H9 (cell line): ENCODE results near the gene MRPL20. TPM values are rescaled to one million over a fixed set of nuclear protein-coding genes. Genes with fewer than 3 reads are reported as not detected.

ENCODE experiments used
- DNase-seq: peaks from one replicate; pipeline ENCODE4 v3.0.0-alpha.2; 2017
- H2AFZ ChIP-seq: one replicate; pipeline ENCODE4 v1.6.1; 2013; ENCODE audit warnings: mild to moderate bottlenecking, low read length, control low read depth, moderate library complexity
- H2AK5ac ChIP-seq: 2 replicates; pipeline ENCODE4 v1.6.1; 2013; ENCODE audit warnings: low read length, control low read depth, mixed read lengths; ENCODE audit not compliant: insufficient read length
- H2BK120ac ChIP-seq: one replicate; pipeline ENCODE4 v1.6.1; 2013; ENCODE audit warnings: low read depth, mild to moderate bottlenecking, low read length, control low read depth, inconsistent platforms; ENCODE audit not compliant: poor library complexity, severe bottlenecking
- H2BK12ac ChIP-seq: 2 replicates; pipeline ENCODE4 v1.6.1; 2013; ENCODE audit warnings: low read length, control low read depth, mixed read lengths, low read depth; ENCODE audit not compliant: insufficient read length
- H2BK15ac ChIP-seq: 2 replicates; pipeline ENCODE4 v1.6.1; 2013; ENCODE audit warnings: low read depth, low read length, control low read depth
- H2BK20ac ChIP-seq: one replicate; pipeline ENCODE4 v1.6.1; 2013; ENCODE audit warnings: low read depth, mild to moderate bottlenecking, low read length, control low read depth, inconsistent platforms; ENCODE audit not compliant: poor library complexity, severe bottlenecking
- H2BK5ac ChIP-seq: 2 replicates; pipeline ENCODE4 v1.6.1; 2013; ENCODE audit warnings: low read length, control low read depth, mixed read lengths; ENCODE audit not compliant: insufficient read length
- H3K14ac ChIP-seq: 2 replicates; pipeline ENCODE4 v1.6.1; 2013; ENCODE audit warnings: low read length, control low read depth; ENCODE audit not compliant: insufficient read depth
- H3K18ac ChIP-seq: 2 replicates; pipeline ENCODE4 v1.6.1; 2013; ENCODE audit warnings: low read depth, mild to moderate bottlenecking, mixed read lengths, low read length, control low read depth; ENCODE audit not compliant: insufficient read length
- H3K23ac ChIP-seq: 2 replicates; pipeline ENCODE4 v1.6.1; 2013; ENCODE audit warnings: low read length, control low read depth, mixed read lengths, low read depth; ENCODE audit not compliant: insufficient read length
- H3K23me2 ChIP-seq: 2 replicates; pipeline ENCODE4 v1.6.1; 2013; ENCODE audit warnings: low read depth, mild to moderate bottlenecking, mixed read lengths, low read length, control low read depth; ENCODE audit not compliant: insufficient read length, poor library complexity, severe bottlenecking
- H3K27ac ChIP-seq: 2 replicates; pipeline ENCODE4 v1.5.1; 2013; ENCODE audit warnings: low read length, control low read depth, mixed read lengths, low read depth; ENCODE audit not compliant: insufficient read length
- H3K27me3 ChIP-seq: 2 replicates; pipeline ENCODE4 v1.6.1; 2013; ENCODE audit warnings: low read length, control low read depth, inconsistent platforms; ENCODE audit not compliant: insufficient read depth
- H3K4ac ChIP-seq: 2 replicates; pipeline ENCODE4 v1.6.1; 2013; ENCODE audit warnings: low read depth, mild to moderate bottlenecking, control low read depth, inconsistent platforms, low read length, moderate library complexity
- H3K4me1 ChIP-seq: 2 replicates; pipeline ENCODE4 v1.6.1; 2013; ENCODE audit warnings: low read length, control low read depth, inconsistent platforms; ENCODE audit not compliant: insufficient read depth
- H3K4me2 ChIP-seq: 2 replicates; pipeline ENCODE4 v1.6.1; 2013; ENCODE audit warnings: low read length, control low read depth, mixed read lengths; ENCODE audit not compliant: insufficient read length, insufficient read depth
- H3K56ac ChIP-seq: 2 replicates; pipeline ENCODE4 v1.6.1; 2013; ENCODE audit warnings: low read depth, mild to moderate bottlenecking, mixed read lengths, low read length, control low read depth; ENCODE audit not compliant: insufficient read length
- H3K79me1 ChIP-seq: 2 replicates; pipeline ENCODE4 v1.6.1; 2013; ENCODE audit warnings: low read depth, mild to moderate bottlenecking, moderate library complexity, low read length, control low read depth, inconsistent platforms; ENCODE audit not compliant: insufficient read depth, poor library complexity, severe bottlenecking
- H3K79me2 ChIP-seq: 2 replicates; pipeline ENCODE4 v1.6.1; 2013; ENCODE audit warnings: low read length, control low read depth, inconsistent platforms; ENCODE audit not compliant: insufficient read depth
- H3K9ac ChIP-seq: 2 replicates; pipeline ENCODE4 v1.6.1; 2013; ENCODE audit warnings: low read length, control low read depth, mixed read lengths; ENCODE audit not compliant: insufficient read length; ENCODE audit errors: extremely low read depth
- H3K9me3 ChIP-seq: one replicate; pipeline ENCODE4 v1.6.1; 2013; ENCODE audit warnings: low read depth, low read length, inconsistent platforms; ENCODE audit not compliant: control insufficient read depth
- H3T11ph ChIP-seq: one replicate; pipeline ENCODE4 v1.6.1; 2013; ENCODE audit warnings: mild to moderate bottlenecking, low read length, control low read depth, inconsistent platforms
- H4K20me1 ChIP-seq: one replicate; pipeline ENCODE4 v1.6.1; 2013; ENCODE audit not compliant: control insufficient read depth, insufficient read length, insufficient read depth
- H4K5ac ChIP-seq: 2 replicates; pipeline ENCODE4 v1.6.1; 2013; ENCODE audit warnings: low read depth, mild to moderate bottlenecking, mixed read lengths, low read length, control low read depth; ENCODE audit not compliant: insufficient read length
- H4K8ac ChIP-seq: replicated peaks from 2 replicates; pipeline ENCODE4 v1.6.1; 2013; ENCODE audit warnings: low read length, control low read depth, mixed read lengths, low read depth; ENCODE audit not compliant: insufficient read length
- H4K91ac ChIP-seq: 2 replicates; pipeline ENCODE4 v1.6.1; 2013; ENCODE audit warnings: low read depth, mild to moderate bottlenecking, moderate library complexity, mixed read lengths, low read length, control low read depth; ENCODE audit not compliant: insufficient read length
- H3K27ac Mint-ChIP-seq, 3 experiments: 2 replicates in 2 of 3; 3 replicates in 1 of 3; pipeline ENCODE4 v1.8.0; 2020 to 2021; ENCODE audit warnings: mixed read lengths in 3 of 3, mild to moderate bottlenecking in 1 of 3, moderate library complexity in 1 of 3
- H3K27me3 Mint-ChIP-seq: 2 replicates; pipeline ENCODE4 v1.8.0; 2021; ENCODE audit warnings: low read depth, mild to moderate bottlenecking, moderate library complexity, mixed read lengths
- H3K36me3 Mint-ChIP-seq, 3 experiments: 2 replicates in 2 of 3; 3 replicates in 1 of 3; pipeline ENCODE4 v1.8.0; 2020 to 2021; ENCODE audit warnings: low read depth in 3 of 3, mixed read lengths in 3 of 3; ENCODE audit not compliant: insufficient read depth in 1 of 3
- H3K4me1 Mint-ChIP-seq, 2 experiments: 2 replicates each; pipeline ENCODE4 v1.8.0; 2020; ENCODE audit warnings: mixed read lengths in 2 of 2
- H3K4me3 Mint-ChIP-seq, 2 experiments: 2 replicates in 1 of 2; 3 replicates in 1 of 2; pipeline ENCODE4 v1.8.0; 2020 to 2021; ENCODE audit warnings: mild to moderate bottlenecking in 2 of 2, mixed read lengths in 2 of 2, moderate library complexity in 1 of 2
- H3K9me3 Mint-ChIP-seq, 2 experiments: 2 replicates in 1 of 2; 3 replicates in 1 of 2; pipeline ENCODE4 v1.8.0; 2020; ENCODE audit warnings: mild to moderate bottlenecking in 2 of 2, mixed read lengths in 2 of 2, moderate library complexity in 1 of 2
- CTCF ChIP-seq: fragments of 200-600 bp; sonication (generic); conservative IDR thresholded peaks from 3 replicates; pipeline ENCODE4 v1.8.0; 2021; ENCODE audit warnings: antibody characterized with exemption, mild to moderate bottlenecking
- WGBS: extraction: QIAGEN DNeasy Blood & Tissue Kit; methylation state at CpG from one replicate; pipeline ENCODE4 v1.1.7; 2013; ENCODE audit warnings: missing lambda C conversion rate, low lambda C conversion rate, mixed read lengths; ENCODE audit not compliant: insufficient read length; ENCODE audit errors: extremely low coverage; 5-methylcytosine and 5-hydroxymethylcytosine counted together
- total RNA-seq: library from RNA; stranded (reverse); gene quantifications from 2 replicates; pipeline ENCODE4 v1.2.1, GENCODE V29; 2021

Gene MRPL20
- total RNA-seq, 1 experiment from 2014 or later: 162 TPM

DNA sequence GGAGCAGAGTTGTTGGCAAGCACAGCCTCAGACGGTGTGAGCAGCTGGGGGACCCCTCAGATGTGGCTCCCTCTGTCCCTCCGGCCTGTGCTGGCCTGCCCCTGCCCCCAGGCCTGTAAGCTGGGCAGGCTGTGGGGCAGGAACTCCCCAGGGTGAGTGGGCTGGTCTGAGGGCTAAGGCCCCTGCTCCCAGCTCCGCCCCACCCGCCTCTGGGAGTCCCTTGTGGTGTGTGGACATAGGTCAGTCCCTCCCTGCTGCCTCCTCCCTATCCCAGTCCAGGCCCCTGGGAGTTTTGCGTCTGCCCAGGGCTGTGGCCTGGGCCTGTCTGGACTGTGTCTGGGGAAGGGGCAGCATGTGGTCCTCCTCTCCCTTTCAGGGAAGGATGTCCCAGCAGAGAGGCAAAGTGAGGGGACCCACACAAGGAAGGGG lies 24.8 kb upstream of the MRPL20 start:
- Histone ChIP-seq H4K20me1 (no peaks in the 10 kb centered on the region), H2BK120ac (no peak overlapping the region), H4K8ac (no peak overlapping the region), H3K27me3 (no peaks in the 10 kb centered on the region), H2BK12ac (no peak overlapping the region), H3K79me2 (peaks cover 2% of the 10 kb centered on the region; the same call in 1 of the 2 replicates), H3K27ac (no peak overlapping the region), H3K9me3 (no peaks in the 10 kb centered on the region), H3K79me1 (no peaks in the 10 kb centered on the region), H3K18ac (peak overlapping the region; percentile 17), H4K5ac (no peak overlapping the region), H3K9ac (no peak overlapping the region), H3K4ac (no peak overlapping the region), H4K91ac (no peak overlapping the region), H2BK5ac (no peak overlapping the region), H3K4me2 (no peak overlapping the region), H2AK5ac (no peak overlapping the region), H3K23ac (no peak overlapping the region), H2BK15ac (no peak overlapping the region), H2BK20ac (no peak overlapping the region), H3K14ac (no peak overlapping the region; the same call in 1 of the 2 replicates), H3K4me1 (peaks cover 2% of the 10 kb centered on the region; the same call in 1 of the 2 replicates), H3T11ph (no peak overlapping the region), H3K23me2 (peaks cover 10% of the 10 kb centered on the region), H2AFZ (no peak overlapping the region), H3K56ac (no peak overlapping the region)
- WGBS: no CpG with 5 or more reads among the region's 5 CpGs
- Mint-ChIP-seq H3K36me3 (peaks cover 3 to 5% (median 4%) of the 10 kb centered on the region in 3 experiments; a peak in 5 of 7 replicates), H3K27me3 (no peaks in the 10 kb centered on the region), H3K4me1 (peaks cover 31 to 46% of the 10 kb centered on the region in 2 experiments), H3K9me3 (peaks cover 3 to 4% of the 10 kb centered on the region in 2 experiments; a peak in 4 of 5 replicates), H3K4me3 (no peak overlapping the region; a peak in 1 of 5 replicates), H3K27ac (peak overlapping the region in 1 of 3 experiments; percentile 95; a peak in 1 of 7 replicates)
- TF ChIP-seq CTCF: no peak
- DNase-seq: no peak
